Activated effector memory CD4-positive, alpha-beta T cell treated with anti-CD3 and anti-CD28 coated beads, Interleukin-2, amount 50 U/mL, for 16 hours (primary cell): Measurements from ENCODE around the gene AIG1.
"Not testable (repeated sequence)": the region's sequence is repeated elsewhere in the genome, so short reads cannot be mapped to it uniquely, and the experiment has no call there.

ENCODE experiments used
- DNase-seq: peaks from one replicate; pipeline ENCODE4 v3.0.0-alpha.2; 2020

The AIG1 gene, protein sequence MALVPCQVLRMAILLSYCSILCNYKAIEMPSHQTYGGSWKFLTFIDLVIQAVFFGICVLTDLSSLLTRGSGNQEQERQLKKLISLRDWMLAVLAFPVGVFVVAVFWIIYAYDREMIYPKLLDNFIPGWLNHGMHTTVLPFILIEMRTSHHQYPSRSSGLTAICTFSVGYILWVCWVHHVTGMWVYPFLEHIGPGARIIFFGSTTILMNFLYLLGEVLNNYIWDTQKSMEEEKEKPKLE

DNA sequence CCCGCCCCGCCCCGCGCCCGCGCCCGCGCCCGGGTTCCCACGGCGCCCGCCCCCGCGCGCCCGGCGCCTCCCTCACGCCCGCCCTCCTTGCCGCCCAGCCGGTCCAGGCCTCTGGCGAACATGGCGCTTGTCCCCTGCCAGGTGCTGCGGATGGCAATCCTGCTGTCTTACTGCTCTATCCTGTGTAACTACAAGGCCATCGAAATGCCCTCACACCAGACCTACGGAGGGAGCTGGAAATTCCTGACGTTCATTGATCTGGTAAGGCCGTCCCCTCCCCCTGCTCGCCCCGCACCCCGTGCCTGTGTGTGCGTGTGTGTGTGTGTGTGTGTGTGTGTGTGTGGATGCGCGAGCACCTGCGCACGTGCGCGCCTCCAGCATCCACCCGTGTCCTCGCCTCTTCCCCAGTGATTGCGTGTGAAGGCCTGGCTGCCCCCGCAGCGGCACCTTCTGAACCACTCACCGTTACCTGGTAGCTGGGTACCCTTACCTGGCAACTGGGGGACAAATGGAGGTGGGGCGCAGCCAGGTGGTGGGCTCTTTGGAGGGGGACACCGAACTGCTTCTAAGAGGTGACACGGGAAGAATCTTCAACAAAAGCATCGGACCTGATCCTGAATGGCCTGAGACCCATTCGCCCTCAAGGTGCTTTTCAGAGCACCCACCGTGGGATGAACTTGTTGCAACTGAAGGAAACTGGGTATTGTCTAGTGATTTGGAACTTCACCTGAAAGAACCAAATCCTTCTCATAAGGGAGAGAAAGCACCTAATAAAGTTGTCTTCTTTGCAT lies at the start of gene AIG1:
Gene AIG1, plus strand, starts transcription at position 84 of the 791 bp plus-strand sequence. Its CDS starts 37 bp downstream, at position 121.
- DNase-seq, result peak; percentile 87

DNA sequence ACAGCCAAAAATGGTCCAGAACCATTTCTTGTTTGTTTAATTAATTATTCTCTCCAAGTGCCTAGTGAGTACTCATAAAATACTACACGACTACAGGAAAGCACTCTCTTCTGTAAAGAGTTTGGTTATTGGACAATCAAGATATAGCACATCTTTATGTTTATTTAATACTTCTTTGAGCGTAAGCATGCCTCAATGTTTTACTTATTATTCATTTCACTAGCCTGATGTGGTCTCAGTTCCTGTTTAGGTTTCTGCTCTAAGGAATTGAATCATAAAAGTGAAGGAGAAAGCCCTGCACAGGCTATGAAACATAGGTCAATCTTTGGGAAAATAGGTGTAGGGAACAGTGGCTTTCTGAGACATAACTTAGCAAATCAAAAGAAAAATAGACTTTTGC lies 45.9 kb upstream of the AIG1 start:
- DNase-seq, result no peak

DNA sequence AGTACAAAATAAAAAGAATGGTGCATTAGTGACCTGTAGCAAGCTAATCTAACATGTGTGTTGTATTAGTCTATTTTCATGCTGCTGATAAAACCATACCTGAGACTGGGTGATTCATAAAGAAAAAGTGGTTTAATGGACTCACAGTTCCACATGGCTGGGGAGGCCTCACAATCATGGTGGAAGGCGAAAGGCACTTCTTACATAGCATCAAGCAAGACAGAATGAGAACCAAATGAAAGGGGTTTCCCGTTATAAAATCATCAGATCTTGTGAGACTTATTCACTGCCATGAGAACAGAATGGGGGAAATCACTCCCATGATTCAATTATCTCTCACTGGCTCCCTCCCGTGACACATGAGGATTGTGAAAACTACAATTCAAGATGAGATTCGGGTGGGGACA lies 45.4 kb upstream of the AIG1 start:
- DNase-seq, result no peak

DNA sequence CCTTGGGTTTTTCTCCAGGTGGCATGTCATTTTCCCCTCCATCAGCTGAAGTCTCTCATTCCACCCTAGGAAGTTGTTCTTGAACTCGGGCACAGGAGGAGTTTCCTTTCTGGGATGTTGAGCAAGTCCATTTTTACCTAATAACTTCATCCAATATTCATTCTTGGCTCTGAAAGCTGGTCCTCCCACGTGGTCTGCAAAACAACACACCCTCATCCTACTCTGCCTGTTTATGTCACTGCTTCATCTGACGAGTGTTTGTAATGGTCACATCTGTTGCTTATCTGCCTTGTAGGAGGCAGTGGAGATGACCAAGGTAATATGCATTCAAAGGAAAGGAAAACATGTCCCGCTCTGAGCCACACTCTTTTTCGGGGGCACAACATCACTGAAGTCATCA lies 41.7 kb upstream of the AIG1 start:
- DNase-seq, result no peak

DNA sequence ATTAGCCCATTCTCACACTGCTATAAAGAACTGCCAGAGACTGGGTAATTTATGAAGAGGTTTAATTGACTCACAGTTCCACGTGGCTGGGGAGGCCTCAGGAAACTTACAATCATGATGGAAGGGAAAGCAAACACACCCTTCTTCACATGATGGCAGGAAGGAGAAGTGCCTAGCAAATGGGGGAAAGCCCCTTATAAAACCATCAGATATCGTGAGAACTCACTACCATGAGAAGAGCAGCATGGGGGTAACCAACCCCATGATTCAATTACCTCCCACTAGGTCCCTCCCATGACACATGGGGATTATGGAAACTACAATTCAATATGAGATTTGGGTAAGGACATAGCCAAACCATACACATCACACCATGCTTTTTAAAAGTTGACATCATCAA lies 39.8 kb upstream of the AIG1 start:
- not testable (repeated sequence) for DNase-seq

DNA sequence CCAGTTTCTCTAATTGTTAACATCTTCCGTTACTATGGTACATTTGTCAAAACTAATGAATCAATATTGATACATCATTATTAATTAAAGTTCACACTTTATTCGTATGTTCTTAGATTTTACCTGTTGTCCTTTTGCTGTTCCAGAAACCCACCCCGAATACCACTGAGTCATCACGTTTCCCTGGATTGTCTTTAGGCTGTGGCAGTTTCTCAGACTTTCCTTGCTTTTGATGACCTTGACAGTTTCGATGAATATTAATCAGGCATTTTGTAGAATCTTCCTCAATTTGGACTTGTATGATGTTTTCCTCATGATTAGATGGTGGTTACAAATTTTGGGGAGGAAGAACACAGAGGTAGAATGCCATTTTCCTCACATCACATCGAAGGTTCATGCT lies 39.1 kb upstream of the AIG1 start:
- DNase-seq, result no peak

DNA sequence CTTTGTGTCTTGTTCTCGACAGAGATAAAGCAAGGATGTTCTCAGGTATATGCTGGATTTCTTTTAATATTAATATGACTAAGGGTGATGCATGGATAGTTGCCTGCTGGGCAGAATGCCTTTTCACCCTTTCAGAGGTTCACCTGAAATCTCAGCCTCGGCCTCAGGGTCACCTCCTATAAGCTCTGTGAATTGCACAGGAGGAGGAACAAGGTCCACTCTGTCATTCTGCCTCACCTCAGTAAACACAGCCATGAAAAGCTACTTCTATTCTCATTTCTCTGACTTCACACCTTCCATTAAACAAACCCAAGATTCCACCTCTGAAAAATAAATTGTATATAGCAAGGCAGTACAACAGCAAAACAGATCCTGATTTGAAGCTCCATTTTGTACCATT lies 38.1 kb upstream of the AIG1 start:
- no peak for DNase-seq

DNA sequence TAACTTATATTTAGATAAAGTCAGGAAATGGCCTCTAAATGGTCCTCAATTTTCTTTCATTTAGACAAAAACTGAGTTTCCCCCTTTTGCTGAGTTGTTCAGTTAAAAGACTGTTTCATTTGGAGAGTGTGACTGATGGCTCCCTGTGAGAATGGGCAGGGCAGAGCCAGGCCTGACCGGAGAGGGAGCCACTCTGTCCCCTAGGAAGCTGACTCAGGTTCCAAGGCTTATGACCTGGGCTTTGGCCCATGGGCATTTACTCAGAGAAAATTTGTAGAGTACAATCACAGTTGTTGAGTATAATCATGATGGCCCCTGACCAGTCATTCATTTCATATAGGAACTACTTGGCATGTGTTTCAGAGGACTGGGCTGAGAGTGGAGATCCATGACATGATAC lies 37.0 kb upstream of the AIG1 start:
- no peak for DNase-seq

DNA sequence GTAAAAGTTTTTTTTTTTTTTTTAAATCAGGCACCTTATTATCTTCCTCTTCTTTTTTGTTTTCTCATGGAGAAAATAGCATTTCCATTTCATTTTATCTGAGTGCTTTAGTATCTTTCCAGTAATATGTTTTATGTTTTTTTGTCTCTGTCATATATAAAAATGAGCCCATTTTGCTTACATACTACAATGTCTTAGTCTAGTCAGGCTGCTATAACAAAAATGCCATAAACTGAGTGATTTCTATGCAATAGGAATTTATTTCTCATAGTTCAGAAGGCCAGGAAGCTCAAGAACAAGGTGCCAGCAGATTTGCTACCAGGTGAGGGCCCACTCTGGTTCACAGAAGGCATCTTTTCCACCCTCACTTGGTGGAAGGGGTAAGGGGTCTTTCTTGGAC lies 35.7 kb upstream of the AIG1 start:
- no peak for DNase-seq

DNA sequence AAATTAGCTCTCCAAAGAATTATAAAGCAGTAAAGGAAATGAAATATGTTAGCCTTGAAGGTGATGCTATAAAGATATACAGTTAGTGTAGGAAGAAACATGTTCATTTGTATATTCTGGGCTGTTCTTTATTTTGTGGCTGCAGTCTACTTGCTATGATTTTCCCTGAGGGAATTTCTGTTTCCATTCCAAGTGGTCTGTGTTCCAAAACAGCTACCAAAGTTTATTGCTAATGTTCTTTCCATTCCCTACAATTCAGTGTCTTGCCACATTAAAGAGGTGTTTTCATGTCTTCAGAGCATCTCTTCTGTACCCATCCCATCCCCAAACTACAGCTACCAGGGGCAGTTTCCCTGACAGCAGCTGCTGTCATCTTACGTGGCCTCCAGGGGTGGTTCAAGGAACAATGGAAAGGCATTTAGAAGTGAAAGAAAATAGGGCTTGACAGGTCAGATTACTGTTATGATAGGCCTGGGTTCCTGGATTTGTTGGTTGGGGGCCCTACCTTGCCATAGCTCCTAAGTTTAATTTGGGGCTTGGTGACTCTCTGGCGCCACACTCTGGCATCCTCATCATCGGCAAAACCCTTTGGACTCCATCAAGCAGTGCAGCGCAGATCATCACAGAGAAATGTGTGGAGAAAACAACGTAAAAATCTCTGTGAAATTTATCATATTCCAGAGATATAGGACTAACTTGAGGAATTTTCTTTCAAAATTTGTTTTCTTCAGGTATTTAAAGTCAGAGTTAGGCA lies 33.8 kb upstream of the AIG1 start:
- peak; percentile 81 for DNase-seq

DNA sequence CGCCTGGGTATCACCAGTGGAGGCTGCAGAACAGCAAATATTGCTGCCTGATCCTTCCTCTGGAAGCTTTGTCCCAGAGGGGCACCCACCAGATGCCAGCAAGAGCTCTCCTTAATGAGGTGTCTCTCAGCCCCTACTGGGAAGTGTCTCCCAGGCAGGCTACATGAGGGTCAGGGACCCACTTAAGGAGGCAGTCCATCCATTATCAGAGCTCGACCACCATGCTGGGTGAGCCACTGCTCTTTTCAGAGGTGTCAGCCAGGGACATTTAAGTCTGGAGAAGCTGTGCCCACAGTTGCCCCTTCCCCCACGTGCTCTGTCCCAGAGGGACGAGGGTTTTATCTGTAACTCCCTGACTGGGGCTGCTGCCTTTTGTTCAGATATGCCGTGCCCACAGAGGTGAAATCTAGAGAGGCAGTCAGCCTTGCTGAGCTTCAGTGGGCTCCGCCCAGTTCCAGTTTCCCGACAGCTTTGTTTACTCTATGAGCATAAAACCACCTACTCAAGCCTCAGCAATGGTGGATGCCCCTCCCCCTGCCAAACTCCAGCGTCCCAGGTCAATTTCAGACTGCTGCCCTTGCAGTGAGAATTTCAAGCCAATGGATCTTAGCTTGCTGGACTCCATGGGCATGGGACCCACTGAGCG lies 25.9 kb upstream of the AIG1 start:
- DNase-seq, result no peak

DNA sequence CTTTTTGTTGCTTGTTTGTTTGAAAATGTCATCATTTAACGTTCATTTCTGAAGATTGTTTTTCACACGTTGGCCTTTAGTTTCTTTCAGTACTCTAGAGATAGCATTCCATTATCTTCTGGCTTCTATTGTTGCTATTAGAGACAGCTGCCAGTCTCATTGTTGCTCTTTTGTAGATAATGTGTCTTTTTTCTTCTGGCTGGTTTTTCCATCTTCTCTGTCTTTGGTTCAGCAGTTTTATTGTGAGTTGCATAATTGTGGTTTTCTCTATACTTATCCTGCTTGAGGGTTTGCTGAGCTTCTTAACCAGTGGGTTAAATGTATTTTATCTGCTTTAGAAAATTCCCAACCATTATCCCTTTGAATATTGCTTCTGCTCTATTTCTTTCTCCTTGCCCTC lies 23.2 kb upstream of the AIG1 start:
- no peak for DNase-seq

DNA sequence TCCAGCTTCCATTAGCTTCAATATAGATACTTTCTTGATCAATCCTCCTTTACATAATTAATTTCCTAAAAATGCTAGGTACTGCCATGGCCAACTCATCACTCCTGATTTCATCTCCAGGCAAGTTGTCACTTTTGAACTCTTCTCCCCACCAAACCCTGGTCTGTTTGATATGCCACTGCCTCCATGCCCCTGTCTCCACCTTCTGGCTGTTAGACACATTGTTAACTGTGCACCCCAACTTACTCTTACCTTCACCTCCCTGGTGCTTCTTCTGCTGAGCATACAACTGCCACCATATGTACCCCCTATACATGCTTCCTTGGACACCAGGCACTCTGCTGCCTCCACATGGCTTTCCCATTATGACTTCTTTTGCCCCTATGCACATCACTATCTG lies 21.9 kb upstream of the AIG1 start:
- DNase-seq, result no peak

DNA sequence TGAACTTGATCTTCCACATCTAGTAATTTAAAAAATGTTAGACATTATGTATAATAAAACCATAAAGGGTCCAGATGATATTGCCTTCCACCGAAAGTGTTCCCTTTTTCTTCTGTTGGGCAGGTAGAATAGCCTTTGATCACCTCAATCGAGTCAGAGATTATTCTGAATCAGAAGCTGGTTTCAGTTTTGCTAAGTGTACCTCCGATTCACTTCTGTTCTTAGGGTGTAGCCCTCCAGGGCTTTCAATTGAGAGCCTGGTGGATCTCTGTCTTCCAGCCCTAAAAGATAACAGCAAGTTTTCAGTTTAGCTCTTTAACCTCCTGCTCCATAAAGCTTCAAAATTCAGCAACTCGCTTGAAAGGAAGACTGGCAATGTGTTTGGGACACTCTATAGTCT lies 21.1 kb upstream of the AIG1 start:
- DNase-seq, result no peak

DNA sequence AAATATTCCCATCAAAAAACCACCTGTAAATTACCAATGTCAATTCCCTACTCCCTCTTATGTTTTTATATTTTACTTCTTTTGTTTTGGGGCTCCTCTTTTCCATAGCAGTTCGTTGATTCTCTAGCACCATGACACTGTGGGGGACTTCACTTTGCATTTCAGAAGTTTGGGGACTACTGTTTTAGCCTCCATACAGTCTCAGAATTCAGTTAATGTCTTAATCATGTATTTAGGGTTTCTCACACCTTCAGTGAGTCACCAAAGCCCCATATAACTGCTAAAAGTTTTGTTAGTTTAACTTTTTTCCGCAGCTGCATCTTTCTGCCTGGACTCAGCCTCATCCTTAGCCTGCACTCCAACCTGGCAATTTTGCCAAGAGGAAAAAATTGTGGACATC lies 20.7 kb upstream of the AIG1 start:
- DNase-seq, result no peak

DNA sequence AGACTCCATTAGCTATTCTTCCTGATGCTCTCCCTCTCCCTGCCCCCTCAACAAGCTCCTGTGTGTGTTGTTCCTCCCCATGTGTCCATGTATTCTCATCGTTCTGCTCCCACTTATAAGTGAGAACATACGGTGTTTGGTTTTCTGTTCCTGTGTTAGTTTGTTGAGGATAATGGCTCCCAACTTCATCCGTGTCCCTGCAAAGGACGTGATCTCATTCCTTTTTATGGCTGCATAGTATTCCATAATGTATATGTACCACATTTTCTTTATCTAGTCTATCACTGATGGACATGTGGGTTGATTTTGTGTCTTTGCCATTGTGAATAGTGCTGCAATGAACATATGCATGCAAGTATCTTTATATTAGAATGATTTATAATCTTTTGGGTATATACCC lies 16.3 kb upstream of the AIG1 start:
- DNase-seq, result not testable (repeated sequence)

DNA sequence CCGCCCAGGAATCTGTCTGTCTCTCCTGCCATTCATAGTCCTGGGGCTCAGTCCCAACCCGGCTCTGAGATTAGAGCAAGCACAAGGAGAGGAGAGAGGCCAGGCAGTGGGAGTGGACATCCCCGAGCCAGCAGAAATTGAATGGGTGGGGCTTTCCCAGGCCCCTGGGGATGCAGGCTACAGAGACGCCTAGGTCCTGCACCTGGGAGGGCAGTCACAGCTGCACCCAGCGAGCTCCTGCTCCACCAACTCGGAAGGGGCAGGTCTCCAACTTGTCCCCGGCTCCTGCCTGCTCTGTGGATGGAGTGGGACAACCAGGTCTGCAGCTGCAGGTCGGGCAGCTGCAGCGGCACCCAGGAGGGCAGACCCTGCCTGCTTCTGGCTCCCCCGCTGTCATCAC lies 11.1 kb upstream of the AIG1 start:
- no peak for DNase-seq

DNA sequence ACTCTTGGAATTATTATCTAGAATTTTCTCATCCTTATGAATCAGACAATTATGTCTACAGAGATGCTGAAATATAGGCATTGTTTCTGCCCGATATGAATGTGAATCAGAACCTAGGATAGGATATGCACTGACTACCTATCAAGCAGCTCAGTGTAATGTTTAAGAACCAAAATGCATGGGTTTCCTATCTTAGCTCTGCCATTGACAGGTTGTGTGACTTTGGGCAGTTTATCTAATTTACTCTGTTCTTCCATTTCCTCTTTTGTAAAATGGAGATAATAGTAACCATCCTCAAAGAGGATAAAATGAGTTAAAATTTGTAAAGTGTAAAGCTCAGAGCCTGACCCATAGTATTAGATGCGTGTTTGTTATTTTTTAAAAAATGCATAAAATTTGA lies 10.2 kb upstream of the AIG1 start:
- no peak for DNase-seq

DNA sequence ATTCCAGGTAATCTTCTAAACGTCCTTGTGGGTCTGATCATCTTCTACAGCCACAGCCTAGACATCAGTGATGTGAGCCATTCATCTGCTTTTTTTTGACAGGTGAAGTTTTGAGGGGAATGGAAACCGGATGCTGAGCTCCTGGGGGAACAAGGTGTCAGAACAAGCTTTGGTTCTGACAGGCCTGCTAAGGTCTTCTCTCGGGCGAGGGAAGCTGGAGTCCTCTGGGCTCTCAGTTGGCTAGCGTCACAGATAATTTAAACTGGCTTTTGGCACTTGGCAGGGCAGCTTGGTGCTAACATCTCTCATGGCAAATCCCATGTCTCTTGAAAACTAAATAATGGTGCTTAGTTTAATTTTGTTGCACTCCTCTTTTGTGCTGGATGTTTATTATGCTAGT lies 8.4 kb upstream of the AIG1 start:
- DNase-seq, result no peak

DNA sequence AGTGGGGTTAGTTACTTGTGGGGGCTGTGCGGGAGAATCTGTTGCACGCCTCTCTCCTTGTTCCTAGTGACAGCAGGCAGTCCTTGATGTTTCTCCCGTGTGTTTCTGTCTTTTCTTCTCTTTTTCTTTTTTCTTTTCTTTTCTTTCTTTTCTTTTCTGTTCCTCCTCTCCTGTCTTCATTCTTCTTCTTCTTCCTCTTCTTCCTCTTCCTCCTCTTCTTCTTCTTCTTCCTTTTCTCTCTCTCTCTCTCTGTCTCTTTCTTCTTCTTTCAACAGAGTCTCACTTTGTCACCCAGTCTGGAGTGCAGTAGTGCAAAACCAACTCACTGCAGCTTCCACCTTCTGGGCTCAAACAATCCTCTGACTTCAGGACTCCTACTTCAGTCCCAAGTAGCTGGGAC lies 6.8 kb upstream of the AIG1 start:
- no peak for DNase-seq

DNA sequence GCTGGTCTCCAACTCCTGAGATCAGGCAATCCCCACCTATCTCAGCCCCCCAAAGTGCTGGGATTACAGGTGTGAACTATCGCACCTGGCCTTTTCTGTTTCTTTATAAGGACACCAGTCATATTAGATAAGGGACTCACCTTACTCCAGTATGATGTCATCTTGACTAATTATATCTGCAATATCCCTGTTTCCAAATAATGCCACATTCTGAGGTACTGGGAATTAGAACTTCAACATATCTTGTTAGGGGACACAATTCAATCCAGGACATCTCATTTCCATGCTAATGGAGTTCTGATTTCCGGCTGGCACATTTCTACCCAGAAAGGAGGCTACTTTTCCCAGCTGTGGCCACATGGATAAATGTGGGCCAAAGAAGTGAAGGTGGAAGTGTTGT lies 6.4 kb upstream of the AIG1 start:
- no peak for DNase-seq

DNA sequence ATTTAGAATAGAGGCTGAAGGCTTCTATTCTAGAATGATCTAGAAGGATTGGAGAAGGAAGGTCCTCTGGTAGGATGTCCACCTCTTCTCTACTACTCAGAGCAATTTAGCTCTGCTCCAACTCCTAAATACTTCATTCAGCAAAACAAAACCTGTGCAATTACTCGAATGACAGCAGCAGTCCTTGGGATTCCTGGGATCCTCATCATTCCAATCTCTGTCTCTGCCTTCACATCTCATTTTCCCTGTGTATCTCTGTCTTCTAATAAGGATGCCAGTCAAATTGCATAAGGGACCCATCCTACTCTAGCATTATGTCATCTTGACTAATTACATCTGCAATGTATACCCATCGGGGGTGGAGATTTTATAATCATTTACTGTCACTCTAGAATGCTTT lies 5.5 kb upstream of the AIG1 start:
- no peak for DNase-seq

DNA sequence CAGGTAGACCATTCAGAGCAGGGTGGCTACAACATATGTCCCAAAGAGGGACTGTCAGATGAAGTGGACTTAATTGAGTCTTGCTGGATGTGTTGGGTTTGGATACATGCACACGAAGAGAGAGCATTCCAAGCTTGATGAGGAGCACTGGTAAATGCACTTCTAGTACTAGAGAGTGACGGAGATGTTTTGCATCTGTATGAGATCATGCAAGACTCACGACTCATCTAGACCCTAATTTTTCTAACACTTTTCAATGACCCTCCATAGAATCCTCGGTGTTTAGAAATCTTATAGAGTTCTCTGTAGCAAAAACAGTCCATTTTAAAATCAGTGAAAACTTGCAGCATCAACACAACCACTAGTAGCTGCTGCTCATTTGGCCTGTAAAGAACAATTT lies 4.8 kb upstream of the AIG1 start:
- no peak for DNase-seq

DNA sequence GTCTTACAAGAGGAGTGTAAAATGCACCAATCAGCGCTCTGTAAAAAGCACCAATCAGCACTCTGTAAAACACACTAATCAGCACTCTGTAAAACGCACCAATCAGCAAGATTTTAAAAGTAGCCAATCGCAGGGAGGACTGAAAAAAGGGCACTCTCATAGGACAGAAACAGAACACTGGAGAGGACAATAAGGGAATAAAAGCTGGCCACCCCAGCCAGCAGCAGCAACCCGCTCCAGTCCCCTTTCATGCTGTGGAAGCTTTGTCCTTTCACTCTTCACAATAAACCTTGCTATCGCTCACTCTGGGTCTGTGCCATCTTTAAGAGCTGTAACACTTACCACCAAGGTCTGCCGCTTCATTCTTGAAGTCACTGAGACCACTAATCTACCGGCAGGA lies 1.7 kb upstream of the AIG1 start:
- no peak for DNase-seq
